Liver (tissue), 9 donors: ENCODE results near the gene EMSY. TPM values are rescaled to one million over a fixed set of nuclear protein-coding genes. Genes with fewer than 3 reads are reported as not detected.

Experiments
- DNase-seq: peaks from one replicate; pipeline ENCODE4 v3.0.0-alpha.2; 2017; ENCODE audit warnings: low spot score
- H3K27ac ChIP-seq, 2 donors: one replicate each; pipeline ENCODE4 v1.7.0; 2013; ENCODE audit warnings: inconsistent platforms in 2 of 2, low read length in 2 of 2, control low read depth in 1 of 2, low read depth in 1 of 2, mild to moderate bottlenecking in 1 of 2
- H3K27me3 ChIP-seq, 4 donors: one replicate each; pipeline versions ENCODE4 v1.6.1 to v1.7.0; 2013; ENCODE audit warnings: low read length in 3 of 4, inconsistent platforms in 1 of 4, mild to moderate bottlenecking in 1 of 4, moderate library complexity in 1 of 4; ENCODE audit not compliant: control insufficient read depth in 4 of 4, insufficient read depth in 4 of 4
- H3K36me3 ChIP-seq, 4 donors: one replicate each; pipeline versions ENCODE4 v1.6.1 to v1.7.0; 2013; ENCODE audit warnings: low read length in 3 of 4, mild to moderate bottlenecking in 3 of 4, low read depth in 1 of 4, moderate library complexity in 1 of 4; ENCODE audit not compliant: control insufficient read depth in 4 of 4, insufficient read depth in 3 of 4
- H3K4me1 ChIP-seq, 4 donors: one replicate each; pipeline versions ENCODE4 v1.6.1 to v1.7.0; 2013; ENCODE audit warnings: low read length in 3 of 4, mild to moderate bottlenecking in 3 of 4, moderate library complexity in 1 of 4; ENCODE audit not compliant: control insufficient read depth in 4 of 4, insufficient read depth in 4 of 4
- H3K4me3 ChIP-seq, 3 donors: one replicate each; pipeline versions ENCODE4 v1.6.1 to v1.7.0; 2013; ENCODE audit warnings: low read length in 3 of 3, control low read depth in 1 of 3, low read depth in 1 of 3, mild to moderate bottlenecking in 1 of 3
- H3K9ac ChIP-seq, 2 donors: one replicate each; pipeline ENCODE4 v1.7.0; 2013; ENCODE audit warnings: low read length in 2 of 2, mild to moderate bottlenecking in 2 of 2, moderate library complexity in 2 of 2, control low read depth in 1 of 2, low read depth in 1 of 2
- H3K9me3 ChIP-seq, 4 donors: one replicate each; pipeline versions ENCODE4 v1.6.1 to v1.7.0; 2013; ENCODE audit warnings: low read length in 3 of 4; ENCODE audit not compliant: control insufficient read depth in 4 of 4
- CTCF ChIP-seq: fragments of 150-350 bp; IDR thresholded peaks from 2 replicates; pipeline ENCODE4 v1.5.1; 2017; ENCODE audit warnings: improper control_type of control experiment, low read depth, low read length; ENCODE audit not compliant: missing input control
- EGR1 ChIP-seq, 2 donors: IDR thresholded peaks; 2 replicates each; pipeline ENCODE4 v1.6.1; 2016 to 2018; ENCODE audit warnings: antibody characterized with exemption in 2 of 2, low read depth in 2 of 2
- FOXA1 ChIP-seq: IDR thresholded peaks from 2 replicates; pipeline ENCODE4 v1.6.1; 2016; ENCODE audit warnings: antibody characterized with exemption
- FOXA2 ChIP-seq: IDR thresholded peaks from 2 replicates; pipeline ENCODE4 v1.6.1; 2016; ENCODE audit warnings: antibody characterized with exemption
- GABPA ChIP-seq, 2 donors: IDR thresholded peaks in 1 of 2; conservative IDR thresholded peaks in 1 of 2; 2 replicates each; pipeline ENCODE4 v1.6.1; 2016; ENCODE audit warnings: antibody characterized with exemption in 2 of 2, mild to moderate bottlenecking in 1 of 2, moderate library complexity in 1 of 2
- HNF4G ChIP-seq: IDR thresholded peaks from 2 replicates; pipeline ENCODE4 v1.6.1; 2016; ENCODE audit warnings: antibody characterized with exemption
- JUND ChIP-seq, 2 donors: IDR thresholded peaks; 2 replicates each; pipeline ENCODE4 v1.6.1; 2016; ENCODE audit warnings: antibody characterized with exemption in 2 of 2
- RXRA ChIP-seq, 2 donors: IDR thresholded peaks; 2 replicates each; pipeline ENCODE4 v1.6.1; 2017 to 2018; ENCODE audit warnings: antibody characterized with exemption in 2 of 2, mild to moderate bottlenecking in 1 of 2
- SP1 ChIP-seq: IDR thresholded peaks from 2 replicates; pipeline ENCODE4 v1.6.1; 2018; ENCODE audit warnings: antibody characterized with exemption, mild to moderate bottlenecking
- TAF1 ChIP-seq: conservative IDR thresholded peaks from 2 replicates; pipeline ENCODE4 v1.6.1; 2016; ENCODE audit warnings: antibody characterized with exemption, mild to moderate bottlenecking
- YY1 ChIP-seq: IDR thresholded peaks from 2 replicates; pipeline ENCODE4 v1.6.1; 2016; ENCODE audit warnings: antibody characterized with exemption, mild to moderate bottlenecking
- ZBTB33 ChIP-seq: IDR thresholded peaks from 2 replicates; pipeline ENCODE4 v1.6.1; 2016; ENCODE audit warnings: antibody characterized with exemption
- WGBS: extraction: QIAGEN DNeasy Blood & Tissue Kit; methylation state at CpG from one replicate; pipeline ENCODE4 v1.1.7; 2013; 5-methylcytosine and 5-hydroxymethylcytosine counted together
- polyA plus RNA-seq, 2 donors: library from polyadenylated mRNA; stranded (reverse) in 1 of 2; unstranded in 1 of 2; fragments of 200-250 nt in 1 of 2; fragments of >200 nt in 1 of 2; fragmentation: Nextera tagmentation in 1 of 2; extraction: Ambion mirVana in 1 of 2; gene quantifications; one replicate each; pipeline versions ENCODE4 v1.2.1 to v1.2.3, GENCODE V29; 2013 to 2015
- total RNA-seq, 2 donors: library from RNA; depleted of rRNA; stranded (reverse); fragments of >200 nt; gene quantifications; one replicate each; pipeline ENCODE4 v1.2.3, GENCODE V29; 2014
- donor health status: healthy.
- donor health status: healthy.
- donor health status: healthy.
- donor health status: healthy.
- donor health status: healthy.

Gene EMSY
- total and polyA plus RNA-seq, 4 donors, result 4.2 to 14.8 (median 8.9) TPM

GRCh38 chr11:76491644-76492043 is 46.8 kb downstream of the EMSY start:
- TF ChIP-seq EGR1 (IDR thresholded peaks at IDR 0.05; ENCODE audit: low read depth in 2 of 2) (no peak), JUND (IDR thresholded peaks at IDR 0.05) (no peak), GABPA (IDR thresholded peaks at IDR 0.05 in 1 of 2, conservative IDR thresholded peaks at IDR 0.05 in 1 of 2) (no peak), YY1 (no peak), SP1 (no peak), HNF4G (no peak), FOXA2 (no peak)
- Histone ChIP-seq H3K4me1 (no peaks in the 10 kb centered on the region), H3K36me3 (peaks cover 0 to 20% (median 5%) of the 10 kb centered on the region in 4 donors), H3K9ac (no peak overlapping the region), H3K4me3 (no peak overlapping the region), H3K27ac (no peak overlapping the region), H3K9me3 (peaks cover 0 to 3% (median 1%) of the 10 kb centered on the region in 4 donors), H3K27me3 (no peaks in the 10 kb centered on the region)
- 98% methylated on average over 5 of the region's 5 CpGs for WGBS
- no peak for DNase-seq

GRCh38 chr11:76493040-76493439 is 48.2 kb downstream of the EMSY start:
- 98% methylated on average over 12 of the region's 12 CpGs for WGBS
- H3K36me3 ChIP-seq, result peaks cover 0 to 21% (median 7%) of the 10 kb centered on the region in 4 donors
- no peak overlapping the region for H3K4me3 ChIP-seq
- H3K27ac ChIP-seq, result no peak overlapping the region
- no peaks in the 10 kb centered on the region for H3K27me3 ChIP-seq
- H3K9me3 ChIP-seq, result peaks cover 0 to 3% (median 1%) of the 10 kb centered on the region in 4 donors
- DNase-seq, result no peak
- no peak overlapping the region for H3K9ac ChIP-seq
- H3K4me1 ChIP-seq, result no peaks in the 10 kb centered on the region
- TF ChIP-seq TAF1 (no peak), FOXA2 (no peak), RXRA (IDR thresholded peaks at IDR 0.05) (no peak), HNF4G (no peak), GABPA (IDR thresholded peaks at IDR 0.05 in 1 of 2, conservative IDR thresholded peaks at IDR 0.05 in 1 of 2) (no peak), FOXA1 (no peak), SP1 (no peak), ZBTB33 (no peak), EGR1 (IDR thresholded peaks at IDR 0.05; ENCODE audit: low read depth in 2 of 2) (no peak)

GRCh38 chr11:76493626-76494539 is 49.1 kb downstream of the EMSY start:
- no peak overlapping the region for H3K4me3 ChIP-seq
- no peak overlapping the region for H3K27ac ChIP-seq
- H3K4me1 ChIP-seq, result no peaks in the 10 kb centered on the region
- H3K27me3 ChIP-seq, result no peaks in the 10 kb centered on the region
- no peak overlapping the region for H3K9ac ChIP-seq
- peaks cover 0 to 21% (median 7%) of the 10 kb centered on the region in 4 donors for H3K36me3 ChIP-seq
- DNase-seq, result no peak
- peaks cover 0 to 3% (median 1%) of the 10 kb centered on the region in 4 donors for H3K9me3 ChIP-seq
- 92% methylated on average over 25 of the region's 25 CpGs for WGBS
- no peak for TF ChIP-seq CTCF
